Prostate gland (tissue), 2 donors: ENCODE measurements around the gene CACNA1D.

Source experiments
- CTCF ChIP-seq, 4 experiments: fragments of 200-600 bp in 2 of 4; fragments of 450-650 bp in 2 of 4; sonication (generic) in 2 of 4; IDR thresholded peaks; 1 replicate in 3 of 4; 2 replicates in 1 of 4; pipeline ENCODE4 v1.5.1; 2016 to 2019; ENCODE audit warnings: antibody characterized with exemption in 4 of 4, mild to moderate bottlenecking in 2 of 4, moderate library complexity in 2 of 4
- POLR2A ChIP-seq: fragments of 450-650 bp; IDR thresholded peaks from one replicate; pipeline ENCODE4 v1.6.1; 2016; ENCODE audit warnings: antibody characterized with exemption, mild to moderate bottlenecking

GRCh38 chr3:53859178-53859577, 364.8 kb downstream of the CACNA1D start:
- no peak for TF ChIP-seq POLR2A
- no peak for TF ChIP-seq CTCF (IDR thresholded peaks at IDR 0.05)
